Kidney epithelial cell (primary cell): Measurements from ENCODE around the gene PAQR6. TPM values are rescaled to one million over a fixed set of nuclear protein-coding genes. Genes with fewer than 3 reads are reported as not detected.

Source experiments
- DNase-seq: peaks from one replicate; pipeline ENCODE4 v3.0.0-alpha.2; 2010; ENCODE audit warnings: low read depth
- H3K27me3 ChIP-seq: 2 replicates; pipeline ENCODE4 v1.6.0; 2011; ENCODE audit warnings: low read length; ENCODE audit not compliant: control insufficient read depth, insufficient read depth
- H3K36me3 ChIP-seq: 2 replicates; pipeline ENCODE4 v1.5.1; 2011; ENCODE audit warnings: low read length; ENCODE audit not compliant: control insufficient read depth, insufficient read depth
- H3K4me3 ChIP-seq: 2 replicates; pipeline ENCODE4 v1.5.1; 2011; ENCODE audit warnings: low read depth, mild to moderate bottlenecking, control low read depth, low read length
- total RNA-seq: library from RNA; depleted of rRNA; stranded (reverse); fragments of >200 nt; gene quantifications from 2 replicates; pipeline ENCODE4 v1.2.3, GENCODE V29; 2015
- TF ChIP-seq, protein P1 (sequence below): IDR thresholded peaks from 2 replicates; pipeline ENCODE4 v1.5.1; 2011; ENCODE audit warnings: mild to moderate bottlenecking, moderate library complexity, low read length, control low read depth, inconsistent platforms; ENCODE audit not compliant: insufficient read depth, poor library complexity, severe bottlenecking

The PAQR6 gene
- total RNA-seq, 1 donor from 2014 or later, result 2.5 TPM

DNA sequence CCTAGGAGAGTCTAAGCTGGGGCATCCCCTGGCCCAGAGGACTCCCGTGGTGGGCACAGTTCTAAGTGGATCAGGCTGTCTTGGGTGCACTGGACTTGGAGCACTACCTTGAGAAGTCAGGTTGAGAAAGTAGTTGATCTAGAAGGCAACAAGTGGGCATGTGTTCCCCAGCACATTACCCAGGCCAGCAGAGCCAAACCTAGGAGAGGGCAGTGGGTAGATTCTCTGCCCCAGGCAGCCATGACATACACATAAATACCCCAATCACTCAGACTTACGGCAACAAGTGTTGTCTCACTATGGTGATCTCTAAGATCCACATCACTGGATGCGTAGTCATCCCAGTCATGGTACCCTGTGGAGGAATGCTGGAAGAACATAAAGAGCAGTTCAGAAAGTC is 36.6 kb downstream of the PAQR6 start:
- DNase-seq, result no peak
- no peaks in the 10 kb centered on the region for H3K36me3 ChIP-seq
- no peaks in the 10 kb centered on the region for H3K27me3 ChIP-seq
- TF ChIP-seq, protein P1, sequence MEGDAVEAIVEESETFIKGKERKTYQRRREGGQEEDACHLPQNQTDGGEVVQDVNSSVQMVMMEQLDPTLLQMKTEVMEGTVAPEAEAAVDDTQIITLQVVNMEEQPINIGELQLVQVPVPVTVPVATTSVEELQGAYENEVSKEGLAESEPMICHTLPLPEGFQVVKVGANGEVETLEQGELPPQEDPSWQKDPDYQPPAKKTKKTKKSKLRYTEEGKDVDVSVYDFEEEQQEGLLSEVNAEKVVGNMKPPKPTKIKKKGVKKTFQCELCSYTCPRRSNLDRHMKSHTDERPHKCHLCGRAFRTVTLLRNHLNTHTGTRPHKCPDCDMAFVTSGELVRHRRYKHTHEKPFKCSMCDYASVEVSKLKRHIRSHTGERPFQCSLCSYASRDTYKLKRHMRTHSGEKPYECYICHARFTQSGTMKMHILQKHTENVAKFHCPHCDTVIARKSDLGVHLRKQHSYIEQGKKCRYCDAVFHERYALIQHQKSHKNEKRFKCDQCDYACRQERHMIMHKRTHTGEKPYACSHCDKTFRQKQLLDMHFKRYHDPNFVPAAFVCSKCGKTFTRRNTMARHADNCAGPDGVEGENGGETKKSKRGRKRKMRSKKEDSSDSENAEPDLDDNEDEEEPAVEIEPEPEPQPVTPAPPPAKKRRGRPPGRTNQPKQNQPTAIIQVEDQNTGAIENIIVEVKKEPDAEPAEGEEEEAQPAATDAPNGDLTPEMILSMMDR, result no peak
- no peak overlapping the region for H3K4me3 ChIP-seq

DNA sequence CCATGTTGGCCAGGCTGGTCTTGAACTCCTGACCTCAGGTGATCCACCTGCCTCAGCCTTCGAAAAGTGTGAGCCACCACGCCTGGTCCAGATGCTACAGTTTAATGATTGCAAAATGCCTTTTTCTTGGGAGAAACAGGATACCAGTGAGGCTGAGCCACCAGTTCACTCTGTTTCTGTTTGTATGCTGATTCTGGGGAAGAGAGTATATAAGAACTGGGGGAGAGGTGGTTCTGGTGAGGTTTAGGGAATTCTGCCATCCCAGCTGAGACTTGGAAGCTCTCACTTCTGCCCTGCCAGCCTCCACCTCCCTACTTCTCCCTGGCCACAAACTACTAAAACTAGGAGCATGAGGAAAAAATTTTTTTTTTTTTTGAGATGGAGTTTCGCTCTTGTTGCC is 43.2 kb downstream of the PAQR6 start:
- H3K36me3 ChIP-seq, result no peaks in the 10 kb centered on the region
- no peak overlapping the region for H3K4me3 ChIP-seq
- no peaks in the 10 kb centered on the region for H3K27me3 ChIP-seq
- TF ChIP-seq, protein P1, result no peak
- DNase-seq, result no peak

DNA sequence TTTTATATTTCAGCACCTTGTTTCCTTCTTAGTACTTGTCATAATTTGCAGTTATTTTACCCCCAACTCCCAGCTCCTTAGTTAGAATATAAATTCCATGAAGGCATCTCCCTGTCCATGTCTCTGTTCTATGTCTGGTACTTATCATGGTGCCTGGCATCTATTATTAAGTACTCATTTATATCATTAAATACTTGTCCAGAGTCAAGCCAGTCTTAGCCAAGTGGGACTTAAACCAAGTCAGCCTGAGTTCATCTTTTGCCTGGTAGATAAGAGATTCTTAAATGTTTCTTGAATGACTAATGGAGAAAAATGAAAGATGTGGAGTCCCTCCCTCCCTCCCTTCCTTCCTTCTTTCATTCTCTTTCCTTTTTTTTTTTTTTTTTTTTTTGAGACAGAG is 44.5 kb downstream of the PAQR6 start:
- Histone ChIP-seq H3K27me3 (no peaks in the 10 kb centered on the region), H3K4me3 (no peak overlapping the region), H3K36me3 (no peaks in the 10 kb centered on the region)
- TF ChIP-seq, protein P1, result no peak
- DNase-seq, result no peak

DNA sequence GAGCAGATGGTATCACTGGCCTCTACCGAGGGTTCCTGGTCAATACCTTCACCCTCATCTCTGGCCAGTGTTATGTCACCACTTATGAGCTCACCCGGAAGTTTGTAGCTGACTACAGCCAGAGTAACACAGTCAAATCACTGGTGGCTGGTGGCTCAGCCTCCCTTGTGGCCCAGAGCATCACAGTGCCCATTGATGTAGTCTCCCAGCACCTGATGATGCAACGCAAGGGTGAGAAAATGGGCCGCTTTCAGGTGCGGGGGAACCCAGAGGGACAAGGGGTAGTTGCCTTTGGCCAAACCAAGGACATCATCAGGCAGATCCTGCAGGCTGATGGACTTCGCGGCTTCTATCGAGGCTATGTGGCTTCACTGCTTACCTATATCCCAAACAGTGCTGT is 47.8 kb downstream of the PAQR6 start:
- TF ChIP-seq, protein P1, result no peak
- no peak overlapping the region for H3K4me3 ChIP-seq
- H3K27me3 ChIP-seq, result no peaks in the 10 kb centered on the region
- DNase-seq, result no peak
- H3K36me3 ChIP-seq, result peaks cover 1% of the 10 kb centered on the region

DNA sequence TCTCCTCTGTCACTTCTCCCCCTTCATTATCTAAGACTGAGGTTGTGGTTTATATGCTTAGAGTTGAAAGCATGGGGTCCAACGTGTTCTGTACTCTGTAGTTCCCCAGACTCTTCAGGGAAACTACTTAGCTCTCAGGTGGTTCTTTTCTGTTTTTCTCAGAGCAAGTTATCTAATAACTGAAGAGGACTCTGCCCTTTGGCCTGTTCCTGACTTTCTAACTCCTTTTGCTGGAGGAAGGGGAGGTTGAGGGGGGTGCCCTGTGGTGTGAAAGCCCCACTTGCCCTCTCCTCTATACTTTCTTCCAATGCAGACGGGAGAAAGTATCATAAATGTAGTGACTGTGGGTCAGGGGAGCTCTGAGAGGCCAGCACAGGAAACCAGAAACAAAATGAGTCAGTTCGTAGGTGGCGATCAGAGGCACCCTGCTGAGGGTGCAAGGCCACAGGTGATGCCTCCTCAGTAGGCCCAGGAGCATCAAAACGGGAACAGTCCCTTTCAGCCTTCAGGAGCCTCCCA is 49.0 kb downstream of the PAQR6 start:
- Histone ChIP-seq H3K27me3 (no peaks in the 10 kb centered on the region), H3K36me3 (peaks cover 1% of the 10 kb centered on the region), H3K4me3 (no peak overlapping the region)
- TF ChIP-seq, protein P1, result no peak
- no peak for DNase-seq

DNA sequence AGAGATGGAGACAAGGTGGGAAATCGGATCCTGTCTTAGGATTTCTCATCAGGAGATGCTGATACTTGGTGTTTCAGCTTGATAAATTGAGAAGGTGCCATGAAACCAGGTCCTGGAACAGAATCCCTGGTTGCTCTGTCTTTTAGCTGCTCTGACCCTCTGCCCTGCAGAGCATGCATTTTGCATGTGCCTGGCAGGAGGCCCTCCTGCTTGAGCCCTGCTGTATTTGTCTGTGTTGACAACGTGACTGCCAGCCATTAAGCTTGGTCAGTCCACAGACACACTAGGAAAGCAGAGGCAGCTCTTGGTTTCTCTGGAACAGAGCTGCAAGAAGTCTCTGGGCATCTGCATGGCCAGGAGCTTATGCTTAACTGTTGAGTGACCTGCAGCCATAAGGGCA is 51.4 kb downstream of the PAQR6 start:
- Histone ChIP-seq H3K27me3 (no peaks in the 10 kb centered on the region), H3K4me3 (no peak overlapping the region), H3K36me3 (peaks cover 1% of the 10 kb centered on the region)
- no peak for DNase-seq
- TF ChIP-seq, protein P1, result no peak
